Muscle layer of duodenum (tissue), 2 donors: ENCODE results near the gene IL1RL2.
A peak's percentile ranks its signal among the peaks of the same experiment; 100 is the strongest.

ENCODE experiments used
- H3K27ac ChIP-seq: one replicate; pipeline ENCODE4 v1.7.0; 2013; ENCODE audit warnings: mild to moderate bottlenecking, low read length
- H3K27me3 ChIP-seq: one replicate; pipeline ENCODE4 v1.7.0; 2013; ENCODE audit warnings: low read depth, mild to moderate bottlenecking, control low read depth, low read length
- H3K36me3 ChIP-seq, 2 donors: one replicate each; pipeline ENCODE4 v1.7.0; 2013; ENCODE audit warnings: low read length in 2 of 2, control low read depth in 1 of 2, mild to moderate bottlenecking in 1 of 2; ENCODE audit not compliant: insufficient read depth in 2 of 2, control insufficient read depth in 1 of 2
- H3K4me1 ChIP-seq, 2 donors: one replicate each; pipeline ENCODE4 v1.7.0; 2013; ENCODE audit warnings: low read length in 2 of 2, mild to moderate bottlenecking in 2 of 2, control low read depth in 1 of 2, moderate library complexity in 1 of 2; ENCODE audit not compliant: insufficient read depth in 2 of 2, control insufficient read depth in 1 of 2
- H3K4me3 ChIP-seq, 2 donors: one replicate each; pipeline ENCODE4 v1.7.0; 2013; ENCODE audit warnings: low read length in 2 of 2, low read depth in 1 of 2, mild to moderate bottlenecking in 1 of 2
- H3K9me3 ChIP-seq, 2 donors: one replicate each; pipeline ENCODE4 v1.7.0; 2013; ENCODE audit warnings: low read length in 2 of 2, control low read depth in 1 of 2, mild to moderate bottlenecking in 1 of 2; ENCODE audit not compliant: control insufficient read depth in 1 of 2
- donor health status: healthy.

The IL1RL2 gene

GRCh38 chr2:102245266-102246151 is 58.7 kb downstream of the IL1RL2 start:
- Histone ChIP-seq H3K4me3 (no peak overlapping the region), H3K27me3 (no peaks in the 10 kb centered on the region), H3K9me3 (no peaks in the 10 kb centered on the region), H3K4me1 (peaks cover 0 to 2% of the 10 kb centered on the region in 2 donors), H3K27ac (no peak overlapping the region), H3K36me3 (no peaks in the 10 kb centered on the region)

DNA sequence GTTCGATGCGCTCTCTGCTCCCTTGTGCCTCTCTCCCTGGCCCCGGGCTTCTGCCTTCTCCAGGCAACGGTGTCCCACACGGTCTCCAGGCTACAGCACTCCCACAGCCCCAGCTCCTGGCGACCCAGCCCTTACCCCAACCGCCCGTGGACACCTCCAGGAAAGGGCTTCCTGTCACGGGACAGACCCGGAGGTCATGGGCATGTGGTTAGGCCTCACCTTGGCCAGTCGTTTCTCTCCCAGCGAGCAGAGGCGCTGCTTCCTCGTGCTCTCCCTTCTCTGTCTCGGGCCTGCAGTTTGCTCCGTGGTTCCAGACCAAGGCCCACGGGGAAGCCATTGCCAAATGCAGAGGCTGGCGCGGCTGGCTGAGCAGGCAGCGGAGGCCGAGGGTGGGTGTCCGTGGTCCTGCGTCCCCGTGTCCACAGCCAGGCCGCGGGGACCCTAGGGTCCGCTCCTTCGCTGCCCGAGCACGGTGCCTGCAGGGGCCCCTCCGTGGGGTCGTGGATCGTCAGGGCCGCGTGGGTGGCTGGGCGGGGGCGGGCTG is 63.5 kb downstream of the IL1RL2 start:
- Histone ChIP-seq H3K27ac (no peak overlapping the region), H3K9me3 (no peaks in the 10 kb centered on the region), H3K4me1 (peaks cover 0 to 4% of the 10 kb centered on the region in 2 donors), H3K36me3 (no peaks in the 10 kb centered on the region), H3K27me3 (peaks cover 3% of the 10 kb centered on the region), H3K4me3 (no peak overlapping the region)

- H3K27me3 ChIP-seq: peaks cover 3% of the 10 kb centered on the region
- H3K9me3 ChIP-seq: no peaks in the 10 kb centered on the region
- H3K27ac ChIP-seq: no peak overlapping the region
- H3K4me1 ChIP-seq: peaks cover 0 to 4% of the 10 kb centered on the region in 2 donors
- H3K36me3 ChIP-seq: no peaks in the 10 kb centered on the region
- H3K4me3 ChIP-seq: peak overlapping the region; percentile 66 to 67
These were observed 64.4 kb downstream of the IL1RL2 start for GRCh38 chr2:102251042-102251848.

DNA sequence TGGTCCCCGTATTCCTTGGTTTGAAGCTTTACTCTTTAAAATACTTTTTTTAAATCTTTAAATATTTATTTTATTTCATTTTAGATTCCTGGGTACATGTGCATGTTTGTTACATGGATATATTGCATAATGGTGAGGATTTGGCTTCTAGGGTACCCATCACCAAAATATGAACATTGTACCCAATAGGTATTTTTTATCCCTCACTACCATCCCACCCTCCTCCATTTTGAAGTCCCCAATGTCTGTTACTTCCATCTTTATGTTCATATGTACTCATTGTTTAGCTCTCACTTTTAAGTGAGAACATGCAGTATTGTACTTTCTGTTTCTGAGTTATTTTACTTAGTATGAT is 65.0 kb downstream of the IL1RL2 start:
- Histone ChIP-seq H3K4me3 (peak overlapping the region in 1 of 2 donors; percentile 67), H3K4me1 (peaks cover 0 to 4% of the 10 kb centered on the region in 2 donors), H3K27ac (no peak overlapping the region), H3K36me3 (no peaks in the 10 kb centered on the region), H3K27me3 (peaks cover 3% of the 10 kb centered on the region), H3K9me3 (no peaks in the 10 kb centered on the region)

DNA sequence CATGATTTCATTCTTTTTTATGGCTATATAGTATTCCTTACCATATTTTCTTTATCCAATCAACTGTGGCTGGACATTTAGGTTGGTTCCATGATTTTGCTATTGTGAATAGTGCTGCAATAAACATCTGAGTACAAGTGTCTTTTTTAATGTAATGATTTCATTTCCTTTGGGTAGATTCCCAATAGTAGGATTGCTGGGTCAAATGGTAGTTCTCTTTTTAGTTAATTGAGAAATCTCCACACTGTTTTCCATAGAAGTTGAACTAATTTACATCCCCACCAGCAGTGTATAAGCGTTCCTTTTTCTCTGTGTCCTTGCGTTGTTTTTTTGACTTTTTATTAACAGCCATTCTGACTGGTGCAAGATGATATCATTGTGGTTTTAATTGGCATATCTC is 65.4 kb downstream of the IL1RL2 start:
- Histone ChIP-seq H3K27ac (no peak overlapping the region), H3K9me3 (no peaks in the 10 kb centered on the region), H3K4me1 (peaks cover 0 to 4% of the 10 kb centered on the region in 2 donors), H3K36me3 (no peaks in the 10 kb centered on the region), H3K27me3 (peaks cover 3% of the 10 kb centered on the region), H3K4me3 (no peak overlapping the region)

GRCh38 chr2:102253140-102253752 is 66.4 kb downstream of the IL1RL2 start:
- Histone ChIP-seq H3K9me3 (no peaks in the 10 kb centered on the region), H3K4me1 (peaks cover 0 to 4% of the 10 kb centered on the region in 2 donors), H3K4me3 (no peak overlapping the region), H3K27ac (no peak overlapping the region), H3K36me3 (no peaks in the 10 kb centered on the region), H3K27me3 (peaks cover 3% of the 10 kb centered on the region)

DNA sequence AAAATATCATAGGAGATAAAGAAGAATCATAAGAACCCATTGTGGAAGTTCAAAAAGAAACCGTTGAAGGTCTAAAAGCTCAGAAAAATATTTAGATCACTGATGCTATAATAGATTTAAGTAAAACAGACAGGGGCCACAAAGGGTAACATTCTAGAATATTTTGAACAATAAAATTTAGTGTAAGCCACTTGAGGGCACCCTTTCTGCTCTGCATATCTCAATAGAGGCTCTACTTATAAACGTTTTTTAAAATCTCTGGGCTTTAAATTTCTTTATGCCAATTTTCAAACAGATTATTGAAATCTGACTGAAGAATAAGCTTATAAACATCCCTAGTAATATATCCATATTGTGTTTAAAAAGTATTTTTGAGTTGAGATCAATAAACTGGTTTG is 66.9 kb downstream of the IL1RL2 start:
- Histone ChIP-seq H3K4me3 (no peak overlapping the region), H3K27me3 (peaks cover 3% of the 10 kb centered on the region), H3K4me1 (peaks cover 0 to 4% of the 10 kb centered on the region in 2 donors), H3K36me3 (no peaks in the 10 kb centered on the region), H3K27ac (no peak overlapping the region), H3K9me3 (no peaks in the 10 kb centered on the region)

DNA sequence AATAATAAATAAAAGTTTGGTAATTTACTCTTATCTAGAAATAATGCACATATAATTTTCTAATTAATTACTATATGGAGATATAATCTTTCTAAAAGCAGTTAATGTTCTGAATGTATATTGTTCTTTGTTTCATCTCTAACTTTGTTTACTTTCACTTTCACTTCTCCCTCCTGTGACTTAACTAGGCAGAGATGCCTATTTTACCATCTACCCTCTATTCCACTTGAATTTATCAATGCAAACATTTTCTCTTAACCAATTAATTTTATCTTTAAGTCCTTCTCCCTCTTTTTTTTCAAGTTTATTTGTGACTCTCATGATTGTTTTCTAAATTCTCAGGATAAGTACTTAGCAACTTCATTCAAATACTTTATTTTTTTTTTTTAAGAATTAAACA is 69.5 kb downstream of the IL1RL2 start:
- H3K27ac ChIP-seq: no peak overlapping the region
- no peaks in the 10 kb centered on the region for H3K9me3 ChIP-seq
- H3K27me3 ChIP-seq: peaks cover 2% of the 10 kb centered on the region
- peak overlapping the region in 1 of 2 donors; percentile 26 for H3K4me3 ChIP-seq
- H3K4me1 ChIP-seq: peaks cover 0 to 4% of the 10 kb centered on the region in 2 donors
- H3K36me3 ChIP-seq: no peaks in the 10 kb centered on the region

DNA sequence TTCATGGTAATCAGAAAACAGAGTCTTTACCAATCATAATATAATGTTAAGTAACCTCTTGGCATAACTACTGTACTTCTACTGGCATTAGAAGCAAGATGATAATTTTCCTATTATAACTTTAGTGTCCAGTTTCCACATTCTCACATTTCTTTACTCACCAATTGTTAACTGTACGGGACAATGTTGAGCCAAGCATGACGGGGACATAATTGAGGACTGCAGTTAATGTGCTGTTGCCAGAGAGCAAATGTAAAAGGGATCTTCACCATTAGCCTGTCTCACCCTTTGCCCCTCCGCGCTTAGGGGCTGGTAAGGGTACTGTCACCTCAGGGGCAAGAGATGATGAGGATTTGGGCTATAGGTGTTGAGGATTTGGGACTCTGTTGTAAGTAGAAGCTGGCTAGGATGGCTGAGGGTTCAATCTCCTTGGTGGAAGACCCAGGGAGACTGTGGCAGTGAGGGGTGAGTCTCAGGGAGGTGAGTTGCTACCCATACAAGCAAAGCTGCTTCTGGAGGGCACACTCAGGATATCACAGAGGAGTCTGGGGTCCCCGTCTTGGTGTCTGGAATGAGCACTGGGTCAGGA is 70.1 kb downstream of the IL1RL2 start:
- no peaks in the 10 kb centered on the region for H3K4me1 ChIP-seq

GRCh38 chr2:102258025-102258385 is 71.2 kb downstream of the IL1RL2 start:
- H3K27ac ChIP-seq: no peak overlapping the region

More for the DNA sequence above, 70.1 kb downstream of the IL1RL2 start:
- H3K4me3 ChIP-seq: no peak overlapping the region
- no peak overlapping the region for H3K27ac ChIP-seq
- no peaks in the 10 kb centered on the region for H3K27me3 ChIP-seq
- H3K36me3 ChIP-seq: no peaks in the 10 kb centered on the region
- no peaks in the 10 kb centered on the region for H3K9me3 ChIP-seq

More at GRCh38 chr2:102258025-102258385, 71.2 kb downstream of the IL1RL2 start:
- no peaks in the 10 kb centered on the region for H3K9me3 ChIP-seq
- H3K27me3 ChIP-seq: no peaks in the 10 kb centered on the region
- H3K4me1 ChIP-seq: no peaks in the 10 kb centered on the region
- no peaks in the 10 kb centered on the region for H3K36me3 ChIP-seq
- H3K4me3 ChIP-seq: no peak overlapping the region
